GM19328 (cell line): ENCODE data around the gene STAB2.
A peak's percentile ranks its signal among the peaks of the same experiment; 100 is the strongest.

Experiments used
- ATAC-seq: cut with Tn5 transposase; IDR thresholded peaks from one replicate; pipeline ENCODE4 v1.9.1; 2021; ENCODE audit warnings: mild to moderate bottlenecking, moderate library complexity; ENCODE audit not compliant: unreplicated experiment

The STAB2 gene

GRCh38 chr12:103578926-103579325, 8.1 kb upstream of the STAB2 start:
- ATAC-seq = no peak

- ATAC-seq = no peak
Measured at GRCh38 chr12:103580026-103580425, 7.0 kb upstream of the STAB2 start.

- no peak for ATAC-seq
Measured at GRCh38 chr12:103583008-103583407, 4.1 kb upstream of the STAB2 start.

- no peak for ATAC-seq
Measured at GRCh38 chr12:103586132-103586531, 941 bp upstream of the STAB2 start.

- no peak for ATAC-seq
Measured at GRCh38 chr12:103588680-103589079, 1.6 kb downstream of the STAB2 start.

- no peak for ATAC-seq
Measured at GRCh38 chr12:103589517-103589916, 2.4 kb downstream of the STAB2 start.

GRCh38 chr12:103590271-103590670, 3.2 kb downstream of the STAB2 start:
- no peak for ATAC-seq

GRCh38 chr12:103596981-103597380, 9.9 kb downstream of the STAB2 start:
- no peak for ATAC-seq

GRCh38 chr12:103599274-103599673, 12.2 kb downstream of the STAB2 start:
- no peak for ATAC-seq

GRCh38 chr12:103600967-103601728, 14.1 kb downstream of the STAB2 start:
- no peak for ATAC-seq

- ATAC-seq = no peak
Measured at GRCh38 chr12:103620395-103620794, 33.3 kb downstream of the STAB2 start.

- ATAC-seq = no peak
Measured at GRCh38 chr12:103623716-103624115, 36.6 kb downstream of the STAB2 start.

- ATAC-seq = no peak
Measured at GRCh38 chr12:103626498-103626897, 39.4 kb downstream of the STAB2 start.

GRCh38 chr12:103627189-103627855, 40.2 kb downstream of the STAB2 start:
- no peak for ATAC-seq

- ATAC-seq = peak; percentile 65
Measured at GRCh38 chr12:103632554-103633216, 45.6 kb downstream of the STAB2 start.

- no peak for ATAC-seq
Measured at GRCh38 chr12:103634732-103635131, 47.7 kb downstream of the STAB2 start.

GRCh38 chr12:103635419-103635818, 48.3 kb downstream of the STAB2 start:
- ATAC-seq = no peak

- ATAC-seq = no peak
Measured at GRCh38 chr12:103637021-103637420, 49.9 kb downstream of the STAB2 start.

GRCh38 chr12:103637429-103637828, 50.4 kb downstream of the STAB2 start:
- ATAC-seq = no peak

GRCh38 chr12:103639983-103640382, 52.9 kb downstream of the STAB2 start:
- ATAC-seq = no peak

- ATAC-seq = no peak
Measured at GRCh38 chr12:103640410-103640809, 53.3 kb downstream of the STAB2 start.

GRCh38 chr12:103640831-103641230, 53.8 kb downstream of the STAB2 start:
- ATAC-seq = no peak
